Measurements from ENCODE around the gene PLA2G3.

DNA sequence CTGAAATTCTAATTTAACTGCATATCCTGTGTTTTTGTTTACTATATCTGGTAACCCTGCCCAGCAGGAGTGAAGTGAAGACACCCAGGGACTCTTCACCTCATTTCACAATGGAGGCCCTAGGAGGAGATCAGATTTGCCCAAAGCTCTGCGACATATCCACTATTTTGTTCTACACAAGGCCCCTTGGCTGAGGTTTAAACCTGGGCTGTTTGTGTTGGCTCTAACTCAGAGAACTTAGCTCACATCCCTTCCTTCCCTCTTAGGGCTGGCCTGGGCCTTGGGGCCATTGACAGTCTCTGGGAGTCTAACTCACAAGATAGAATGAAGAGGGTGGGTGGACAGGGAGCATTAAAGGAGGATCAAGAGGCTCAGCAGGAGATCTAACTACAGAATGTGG lies 8.2 kb upstream of the PLA2G3 start:
- TF ChIP-seq CTCF (IDR thresholded peaks at IDR 0.05) (no peak), EP300 (IDR thresholded peaks at IDR 0.05) (no peak), POLR2A (IDR thresholded peaks at IDR 0.05) (no peak)

Measured in ovary (tissue), 3 donors.